Lower lobe of right lung (tissue), 2 donors: ENCODE measurements around the gene FYB1. TPM values are rescaled to one million over a fixed set of nuclear protein-coding genes. Genes with fewer than 3 reads are reported as not detected.

Experiments used
- ATAC-seq, 2 donors: fragments of 200-7000 bp; cut with Tn5 transposase; one replicate each; pipeline ENCODE4 v1.9.1; 2020 to 2022; ENCODE audit warnings: mild to moderate bottlenecking in 2 of 2, moderate library complexity in 2 of 2
- DNase-seq: peaks from one replicate; pipeline ENCODE4 v3.0.0-alpha.2; 2020
- H3K27ac ChIP-seq: fragments of 200-600 bp; one replicate; pipeline ENCODE4 v1.8.0; 2022
- H3K27me3 ChIP-seq: fragments of 200-600 bp; one replicate; pipeline ENCODE4 v1.8.0; 2022; ENCODE audit warnings: low read depth
- H3K36me3 ChIP-seq: fragments of 200-600 bp; one replicate; pipeline ENCODE4 v1.8.0; 2022; ENCODE audit warnings: mild to moderate bottlenecking
- H3K4me1 ChIP-seq: fragments of 200-600 bp; one replicate; pipeline ENCODE4 v1.8.0; 2022
- H3K4me3 ChIP-seq: fragments of 200-600 bp; one replicate; pipeline ENCODE4 v1.8.0; 2022; ENCODE audit warnings: mild to moderate bottlenecking
- H3K9me3 ChIP-seq: fragments of 200-600 bp; one replicate; pipeline ENCODE4 v1.8.0; 2022
- intact Hi-C: fragments of 100-400 bp; cut with DNase I; formaldehyde crosslinking; loops from one replicate; pipeline ENCODE4 v1.11.0; 2022
- total RNA-seq: library from RNA; stranded (reverse); fragmentation: NEBNext Ultra II Directional; extraction: Animal tissue kit (Norgen Biotek cat#: 25700); gene quantifications from one replicate; pipeline ENCODE4 v1.2.1, GENCODE V29; 2021
- TF ChIP-seq, protein P1 (sequence below): fragments of 200-600 bp; IDR thresholded peaks from one replicate; pipeline ENCODE4 v1.8.0; 2022; ENCODE audit warnings: antibody characterized with exemption, mild to moderate bottlenecking
- donor health status: DM: no; HTN: yes; CAD: no; lungs with severe emphysema.

The FYB1 gene
- total RNA-seq, 1 donor from 2014 or later = 51.0 TPM

DNA sequence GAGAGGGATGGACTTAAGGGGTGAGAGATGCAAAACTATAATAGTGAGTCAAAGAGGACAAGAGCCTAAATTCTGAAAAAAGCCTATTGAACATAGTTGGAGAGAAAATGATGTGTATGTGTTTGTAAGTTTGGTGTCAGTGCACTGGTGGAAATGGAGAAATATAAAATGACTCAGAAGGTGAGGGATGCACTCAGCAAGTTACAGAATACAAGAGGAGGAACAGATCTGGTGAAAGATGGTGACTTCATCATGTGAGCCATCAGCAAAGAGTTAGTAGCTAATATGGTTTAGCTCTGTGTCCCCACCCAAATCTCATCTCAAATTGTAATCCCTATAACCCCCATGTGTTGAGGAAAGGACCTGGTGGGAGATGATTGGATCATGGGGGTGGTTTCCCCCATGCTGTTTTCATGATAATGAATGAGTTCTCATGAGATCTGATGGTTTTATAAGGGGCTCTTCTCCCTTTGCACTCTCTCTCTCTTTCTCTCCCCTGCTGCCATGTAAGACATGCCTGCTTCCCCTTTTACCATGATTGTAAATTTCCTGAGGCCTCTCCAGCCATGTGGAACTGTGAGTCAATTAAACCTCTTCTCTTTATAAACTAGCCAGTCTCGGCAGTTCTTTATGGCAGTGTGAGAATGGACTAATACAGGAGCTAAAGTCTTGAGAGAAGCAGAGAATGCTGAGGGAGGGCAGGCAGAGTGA, 30.4 kb upstream of the FYB1 start:
- H3K4me3 ChIP-seq = no peak overlapping the region
- TF ChIP-seq, protein P1, sequence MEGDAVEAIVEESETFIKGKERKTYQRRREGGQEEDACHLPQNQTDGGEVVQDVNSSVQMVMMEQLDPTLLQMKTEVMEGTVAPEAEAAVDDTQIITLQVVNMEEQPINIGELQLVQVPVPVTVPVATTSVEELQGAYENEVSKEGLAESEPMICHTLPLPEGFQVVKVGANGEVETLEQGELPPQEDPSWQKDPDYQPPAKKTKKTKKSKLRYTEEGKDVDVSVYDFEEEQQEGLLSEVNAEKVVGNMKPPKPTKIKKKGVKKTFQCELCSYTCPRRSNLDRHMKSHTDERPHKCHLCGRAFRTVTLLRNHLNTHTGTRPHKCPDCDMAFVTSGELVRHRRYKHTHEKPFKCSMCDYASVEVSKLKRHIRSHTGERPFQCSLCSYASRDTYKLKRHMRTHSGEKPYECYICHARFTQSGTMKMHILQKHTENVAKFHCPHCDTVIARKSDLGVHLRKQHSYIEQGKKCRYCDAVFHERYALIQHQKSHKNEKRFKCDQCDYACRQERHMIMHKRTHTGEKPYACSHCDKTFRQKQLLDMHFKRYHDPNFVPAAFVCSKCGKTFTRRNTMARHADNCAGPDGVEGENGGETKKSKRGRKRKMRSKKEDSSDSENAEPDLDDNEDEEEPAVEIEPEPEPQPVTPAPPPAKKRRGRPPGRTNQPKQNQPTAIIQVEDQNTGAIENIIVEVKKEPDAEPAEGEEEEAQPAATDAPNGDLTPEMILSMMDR = no peak
- H3K27me3 ChIP-seq = no peaks in the 10 kb centered on the region
- DNase-seq (no peak), ATAC-seq (no peak)
- no peaks in the 10 kb centered on the region for H3K36me3 ChIP-seq
- intact Hi-C loops = no loop called here
- H3K9me3 ChIP-seq = no peaks in the 10 kb centered on the region
- H3K4me1 ChIP-seq = no peaks in the 10 kb centered on the region
- no peak overlapping the region for H3K27ac ChIP-seq

DNA sequence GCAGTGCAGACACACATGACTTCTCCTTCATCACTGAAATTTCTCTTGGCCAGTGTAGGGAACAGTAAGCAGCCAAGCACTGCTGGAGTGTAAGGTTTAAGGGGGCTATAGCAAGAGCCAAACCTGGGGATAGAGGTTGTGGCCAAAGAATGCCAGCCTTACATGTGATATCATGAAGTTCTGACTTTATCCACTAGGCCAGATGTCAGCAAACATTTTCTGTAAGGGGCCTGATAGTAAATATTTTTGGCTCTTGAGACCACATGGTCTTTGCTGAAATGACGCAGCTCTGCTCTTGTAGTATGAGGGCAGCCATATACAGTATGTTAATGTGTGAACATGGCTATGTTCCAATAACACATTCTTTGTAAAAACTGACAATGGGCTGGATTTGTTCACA, 29.7 kb upstream of the FYB1 start:
- no peaks in the 10 kb centered on the region for H3K9me3 ChIP-seq
- DNase-seq = no peak
- no peak for ATAC-seq
- no peaks in the 10 kb centered on the region for H3K4me1 ChIP-seq
- H3K27ac ChIP-seq = no peak overlapping the region
- H3K4me3 ChIP-seq = no peak overlapping the region
- H3K36me3 ChIP-seq = no peaks in the 10 kb centered on the region
- H3K27me3 ChIP-seq = no peaks in the 10 kb centered on the region
- intact Hi-C loops = no loop called here
- TF ChIP-seq, protein P1 = no peak

DNA sequence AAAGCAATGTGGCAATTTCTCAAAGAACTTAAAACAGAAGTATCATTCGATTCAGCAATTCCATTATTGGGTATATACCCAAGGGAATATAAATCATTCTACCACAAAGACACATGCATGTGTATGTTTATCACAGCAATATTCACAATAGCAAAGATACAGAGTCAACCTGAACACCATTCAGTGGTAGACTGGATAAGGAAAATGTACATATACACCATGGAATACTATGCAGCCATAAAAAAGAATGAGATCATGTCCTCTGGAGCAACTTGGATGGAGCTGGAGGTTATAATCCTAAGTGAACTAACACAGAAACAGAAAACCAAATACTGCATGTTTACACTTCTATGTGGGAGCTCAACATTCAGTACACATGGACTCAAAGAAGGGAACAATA, 21.4 kb upstream of the FYB1 start:
- DNase-seq = no peak
- Histone ChIP-seq H3K36me3 (no peaks in the 10 kb centered on the region), H3K27ac (no peak overlapping the region), H3K4me1 (no peaks in the 10 kb centered on the region), H3K9me3 (peaks cover 7% of the 10 kb centered on the region), H3K27me3 (no peaks in the 10 kb centered on the region), H3K4me3 (no peak overlapping the region)
- no peak for ATAC-seq
- TF ChIP-seq, protein P1 = no peak
- intact Hi-C loops = no loop called here

DNA sequence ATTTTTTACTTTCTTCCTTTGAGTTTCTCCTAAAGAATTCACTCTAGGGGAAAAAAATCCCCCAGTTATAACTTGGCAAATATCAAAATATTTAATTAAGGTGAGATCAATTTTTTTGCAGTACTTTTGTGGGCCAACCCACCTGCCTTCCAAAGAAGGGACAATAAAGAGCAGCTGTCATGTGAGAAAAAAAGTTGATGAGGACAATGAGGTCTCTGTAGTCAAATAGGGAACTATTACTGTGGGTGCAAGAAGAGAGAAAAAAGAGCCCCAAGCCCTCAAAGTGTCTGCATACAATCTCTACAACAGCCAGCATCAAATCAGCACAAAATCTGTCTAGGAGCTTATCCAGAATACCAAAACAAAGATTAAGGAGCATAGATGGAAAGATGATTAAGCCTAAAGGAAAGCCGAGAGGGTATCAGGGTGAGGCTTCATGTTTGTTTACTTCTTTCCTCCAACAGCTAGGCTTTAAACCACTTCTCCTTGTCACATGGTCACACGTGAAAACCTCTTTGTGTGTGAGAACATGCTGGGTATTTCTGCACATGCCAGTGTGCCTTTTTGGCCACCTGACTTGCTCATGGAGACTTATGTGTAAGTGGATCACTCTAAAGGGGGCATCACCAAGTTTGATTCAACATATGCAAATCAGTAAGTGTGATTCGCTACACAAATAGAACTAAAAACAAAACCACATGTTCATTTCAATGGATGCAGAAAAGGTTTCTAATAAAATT, 19.2 kb upstream of the FYB1 start:
- Histone ChIP-seq H3K4me1 (no peaks in the 10 kb centered on the region), H3K36me3 (no peaks in the 10 kb centered on the region), H3K9me3 (peaks cover 7% of the 10 kb centered on the region), H3K27ac (no peak overlapping the region), H3K4me3 (no peak overlapping the region), H3K27me3 (no peaks in the 10 kb centered on the region)
- TF ChIP-seq, protein P1 = no peak
- intact Hi-C loops = no loop called here
- ATAC-seq = no peak
- no peak for DNase-seq

DNA sequence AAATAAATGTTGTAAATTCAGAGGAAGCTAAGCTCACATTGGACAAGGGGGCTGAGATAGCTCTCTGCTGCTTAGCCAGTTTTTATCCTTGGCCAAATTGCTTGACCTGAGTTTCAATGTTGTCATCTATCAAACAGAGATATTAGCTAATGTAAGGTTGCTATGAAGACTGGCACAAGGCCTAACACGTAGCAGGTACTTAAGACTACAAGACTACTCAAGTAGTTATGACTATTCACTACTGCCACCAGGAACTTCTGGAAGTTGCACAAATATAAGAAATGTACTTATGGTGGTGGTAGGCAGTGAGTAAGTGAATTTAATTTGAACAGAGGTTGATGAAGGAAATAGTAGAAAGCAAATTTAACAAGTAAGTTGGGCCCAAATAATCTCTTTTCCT, 17.4 kb upstream of the FYB1 start:
- intact Hi-C loops = no loop called here
- TF ChIP-seq, protein P1 = no peak
- DNase-seq (no peak), ATAC-seq (peak; percentile 29 to 43)
- Histone ChIP-seq H3K9me3 (peaks cover 7% of the 10 kb centered on the region), H3K4me3 (no peak overlapping the region), H3K36me3 (no peaks in the 10 kb centered on the region), H3K27ac (no peak overlapping the region), H3K27me3 (no peaks in the 10 kb centered on the region), H3K4me1 (no peaks in the 10 kb centered on the region)
